GM19438 (cell line): Measurements from ENCODE around the gene UFC1.

Experiments
- ATAC-seq: cut with Tn5 transposase; IDR thresholded peaks from one replicate; pipeline ENCODE4 v1.9.1; 2021; ENCODE audit warnings: low read depth; ENCODE audit not compliant: unreplicated experiment

The UFC1 gene

GRCh38 chr1:161207173-161207572 is 53.4 kb downstream of the UFC1 start:
- no peak for ATAC-seq
